OCI-LY3 (cell line): ENCODE data around the gene CNTROB.

Experiments used
- CTCF ChIP-seq: fragments of 200-600, 300-600 bp; sonication (generic); IDR thresholded peaks from 2 replicates; pipeline ENCODE4 v1.5.1; 2014; ENCODE audit warnings: antibody characterized with exemption, low read length, low read depth
- EZH2phosphoT487 ChIP-seq: fragments of 200-600 bp; shearing (Covaris generic); IDR thresholded peaks from 2 replicates; pipeline ENCODE4 v1.6.1; 2018; ENCODE audit warnings: antibody characterized with exemption, mixed run types, low read depth

DNA sequence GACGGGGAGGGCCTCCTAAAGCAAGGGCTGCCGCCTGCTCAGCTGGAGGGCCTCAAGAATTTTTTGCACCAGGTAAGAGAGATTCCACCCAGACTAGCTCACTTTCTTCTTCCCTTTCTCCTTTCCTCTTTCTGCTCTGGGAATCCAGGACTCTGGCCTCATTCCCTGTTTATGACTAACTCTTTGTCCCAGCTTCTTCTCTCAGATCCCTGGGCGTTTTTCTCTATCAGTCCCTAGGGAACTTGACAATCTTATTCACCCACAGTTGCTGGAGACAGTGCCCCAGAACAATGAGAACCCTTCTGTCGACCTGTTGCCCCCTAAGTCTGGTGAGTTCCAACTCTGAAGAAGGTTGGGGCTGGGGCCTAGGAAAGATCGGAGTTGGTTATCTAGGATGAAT, 15.6 kb downstream of the CNTROB start:
- no peak for TF ChIP-seq CTCF
- no peak for TF ChIP-seq EZH2phosphoT487
